ENCODE data around the gene SEC63.

- TF ChIP-seq CTCF (IDR thresholded peaks at IDR 0.05): no peak
- TF ChIP-seq NFATC4 (CRISPR knock-in tag; IDR thresholded peaks at IDR 0.05): no peak
- no peak for TF ChIP-seq IRF2 (CRISPR knock-in tag; IDR thresholded peaks at IDR 0.05; ENCODE audit: borderline replicate concordance, low read depth)
- TF ChIP-seq STAT6 (CRISPR knock-in tag; conservative IDR thresholded peaks at IDR 0.05; ENCODE audit: low read depth): no peak
- no peak for TF ChIP-seq EMX1 (CRISPR knock-in tag; IDR thresholded peaks at IDR 0.05)
- no peak for TF ChIP-seq ZNF121 (CRISPR knock-in tag; IDR thresholded peaks at IDR 0.05)
- no peak for TF ChIP-seq ZNF232 (CRISPR knock-in tag; IDR thresholded peaks at IDR 0.05)
- no peak for TF ChIP-seq SP1 (CRISPR knock-in tag; conservative IDR thresholded peaks at IDR 0.05)
- no peak for TF ChIP-seq SMAD3 (CRISPR knock-in tag; IDR thresholded peaks at IDR 0.05; ENCODE audit: borderline replicate concordance)
Measured at GRCh38 chr6:107853230-107853629, 104.8 kb downstream of the SEC63 start.
